HG03108 (cell line): Measurements from ENCODE around the gene DNAH3.

Experiments
- ATAC-seq: cut with Tn5 transposase; IDR thresholded peaks from one replicate; pipeline ENCODE4 v1.9.1; 2021; ENCODE audit warnings: moderate library complexity; ENCODE audit not compliant: unreplicated experiment

DNAH3 gene

DNA sequence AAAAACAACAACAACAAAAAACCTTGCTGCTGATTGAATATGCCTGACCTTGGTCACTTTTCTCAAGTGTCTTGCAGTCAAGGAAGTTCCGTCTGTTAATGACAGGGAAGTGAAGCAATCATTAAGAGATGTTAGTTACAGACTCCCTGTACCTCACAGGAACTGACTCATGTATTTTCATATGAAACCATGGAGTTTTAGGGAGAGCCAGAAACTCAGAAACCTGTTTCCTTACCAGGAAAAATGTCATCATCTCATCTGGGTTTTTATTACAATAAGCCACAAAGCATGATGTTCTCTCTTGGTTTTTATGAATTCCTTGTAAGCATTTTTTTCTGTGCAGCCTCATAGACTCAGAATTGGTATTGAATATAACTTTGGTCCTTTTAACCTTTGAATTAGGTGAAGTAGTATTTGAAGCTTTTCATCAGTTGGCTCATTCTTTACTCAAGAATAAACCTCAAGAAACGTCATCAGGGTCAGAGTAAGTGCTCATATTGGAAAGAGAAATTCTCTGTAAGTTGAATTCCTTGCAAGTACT lies 239.8 kb downstream of the DNAH3 start:
- ATAC-seq, result no peak

DNA sequence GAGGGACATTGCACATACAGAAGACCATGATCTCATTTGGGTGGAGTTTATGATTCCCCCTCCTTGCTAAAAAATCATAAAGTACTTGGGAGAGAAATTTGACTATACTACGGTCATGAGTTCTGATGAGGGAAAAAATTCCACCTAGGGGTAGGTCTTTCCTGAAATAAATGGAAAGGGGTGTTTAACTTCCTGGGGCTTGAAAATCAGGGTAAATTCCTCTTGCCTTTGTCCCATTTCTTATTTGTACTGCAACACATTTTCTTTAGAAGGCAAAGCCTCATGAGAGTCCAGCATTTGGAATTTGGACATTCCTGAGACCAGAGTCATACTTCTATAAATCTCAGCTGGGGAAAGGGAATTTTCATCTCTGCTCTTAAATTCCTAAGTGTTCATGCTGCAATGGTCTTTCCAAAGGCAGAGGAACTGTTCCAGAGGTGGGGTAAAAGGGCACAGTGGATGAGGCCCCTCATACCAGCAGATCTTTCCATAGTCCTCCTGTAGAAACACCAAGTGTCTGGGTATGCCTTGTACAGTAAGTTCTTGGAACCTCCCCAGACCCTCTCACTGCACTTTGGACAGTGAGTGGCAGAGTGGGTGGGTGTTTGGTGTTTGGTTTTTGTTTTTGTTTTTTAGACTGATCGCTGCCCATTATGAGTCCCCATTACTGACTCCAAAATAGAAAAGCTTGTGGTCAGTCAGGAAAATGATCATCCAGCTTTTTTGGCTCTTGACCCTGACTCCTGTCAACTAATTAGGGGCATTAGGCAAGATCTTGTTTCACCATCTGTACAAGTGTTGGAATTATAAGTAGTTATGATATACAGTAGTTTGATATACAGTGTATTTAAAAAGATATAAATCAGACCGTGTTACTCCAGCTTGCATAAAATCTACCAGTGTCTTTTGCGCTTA lies 244.0 kb downstream of the DNAH3 start:
- no peak for ATAC-seq

DNA sequence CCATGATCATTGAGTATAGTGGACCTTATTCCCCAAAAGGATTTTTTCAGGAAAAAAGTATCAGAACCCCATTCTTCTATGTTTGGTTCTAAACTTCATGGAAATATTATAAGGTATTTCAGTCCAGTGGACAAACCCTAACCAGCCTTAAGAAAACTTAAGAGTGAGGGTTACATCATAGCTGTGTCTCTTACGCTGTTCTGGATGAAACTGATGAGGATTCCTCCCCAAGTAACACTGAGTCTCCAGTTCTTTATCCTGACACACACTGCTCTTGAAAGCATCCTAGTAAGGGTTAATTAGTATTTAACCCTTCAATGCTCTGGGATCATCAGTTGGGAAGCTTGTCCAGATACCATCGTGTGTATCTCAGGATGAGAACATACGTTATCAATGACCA lies 245.1 kb downstream of the DNAH3 start:
- ATAC-seq, result no peak

DNA sequence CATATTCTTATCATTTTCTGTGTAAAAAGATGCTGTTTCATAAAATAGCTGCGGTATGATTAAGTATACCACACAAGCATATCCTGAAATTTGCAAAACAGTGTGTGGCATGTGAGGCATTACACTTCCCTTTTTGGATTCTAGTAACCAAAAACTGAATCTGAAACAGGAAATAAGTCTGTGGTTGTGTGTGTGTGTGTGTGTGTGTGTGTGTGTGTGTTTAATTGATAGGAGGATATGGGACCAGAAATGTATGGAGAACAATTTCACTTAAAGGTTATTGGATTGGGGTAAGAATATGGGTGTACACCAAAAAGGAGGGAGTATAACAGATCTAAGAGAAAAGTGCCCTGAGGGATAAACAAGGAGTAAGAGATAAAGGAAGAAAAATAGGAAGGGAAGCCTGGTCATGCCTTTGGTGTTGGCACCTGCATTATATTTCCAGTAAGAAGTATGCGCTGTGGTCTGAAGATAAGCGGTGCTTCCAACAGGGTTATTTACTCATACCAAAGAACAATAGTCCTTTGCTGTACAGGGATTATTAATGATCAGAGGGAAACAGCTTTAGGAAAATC lies 246.1 kb downstream of the DNAH3 start:
- no peak for ATAC-seq

DNA sequence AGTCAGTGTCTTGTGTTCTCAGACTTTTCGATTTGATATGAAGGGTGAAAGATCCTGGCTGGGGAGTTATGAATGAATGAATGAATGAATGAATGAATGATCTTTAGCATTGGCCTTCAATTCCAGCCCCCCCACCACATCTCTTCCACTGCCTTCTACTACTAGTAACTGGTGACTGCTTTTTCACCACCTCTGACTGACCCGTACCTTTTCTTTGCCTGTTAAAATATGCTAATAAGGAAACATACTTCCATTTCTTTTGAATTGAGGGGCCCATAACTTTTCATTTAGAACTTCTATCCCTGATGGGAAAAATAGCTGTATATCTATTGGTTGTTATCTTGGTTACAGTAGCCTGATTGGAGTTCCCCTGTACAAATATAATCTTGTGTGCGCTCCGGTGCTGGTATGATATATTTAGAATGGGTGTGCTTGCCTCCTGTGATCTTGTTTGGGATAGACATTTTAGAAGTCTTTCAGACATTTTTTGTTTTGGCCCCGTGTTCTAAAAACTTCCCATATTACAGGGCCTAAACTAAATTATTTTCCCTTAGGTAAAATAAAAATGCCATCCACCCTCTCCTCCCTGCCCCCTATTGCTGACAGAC lies 246.6 kb downstream of the DNAH3 start:
- ATAC-seq, result no peak

DNA sequence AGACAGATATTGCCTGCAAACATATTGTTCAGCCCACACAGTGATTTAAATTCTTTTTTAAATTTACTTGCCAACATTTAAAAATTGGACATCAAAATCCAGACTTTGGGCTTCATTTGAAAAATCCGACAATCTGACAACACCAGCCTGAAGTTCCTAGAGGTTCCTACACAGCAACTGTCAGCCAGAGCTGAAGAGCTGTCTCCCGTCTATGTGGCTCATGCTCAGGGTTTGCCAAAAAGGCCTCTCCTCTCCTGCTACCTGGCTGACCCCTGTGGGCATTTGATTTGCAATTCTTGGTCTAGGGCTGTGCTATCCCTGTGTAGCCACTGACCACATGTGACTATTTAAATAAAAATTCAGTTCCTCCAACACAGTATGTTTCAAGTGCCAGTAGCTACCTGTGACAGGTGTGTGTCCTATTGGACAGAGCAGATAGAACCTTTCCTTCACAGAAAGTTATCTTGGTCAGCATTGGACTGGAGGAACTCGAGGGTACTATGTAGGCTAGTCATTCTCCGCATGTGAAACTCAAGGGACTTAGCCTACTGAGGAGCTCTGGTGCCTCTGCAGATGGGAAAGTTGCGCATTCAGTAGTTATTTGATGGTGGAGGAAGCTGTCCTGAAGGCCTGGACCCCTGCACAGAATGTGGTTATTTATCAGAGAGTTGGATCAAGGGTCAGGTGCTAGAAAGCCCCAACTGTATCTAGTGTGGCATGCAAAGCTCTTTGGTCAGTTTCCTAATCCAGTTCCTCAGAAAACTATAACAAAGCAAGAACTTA lies 247.3 kb downstream of the DNAH3 start:
- ATAC-seq, result no peak

DNA sequence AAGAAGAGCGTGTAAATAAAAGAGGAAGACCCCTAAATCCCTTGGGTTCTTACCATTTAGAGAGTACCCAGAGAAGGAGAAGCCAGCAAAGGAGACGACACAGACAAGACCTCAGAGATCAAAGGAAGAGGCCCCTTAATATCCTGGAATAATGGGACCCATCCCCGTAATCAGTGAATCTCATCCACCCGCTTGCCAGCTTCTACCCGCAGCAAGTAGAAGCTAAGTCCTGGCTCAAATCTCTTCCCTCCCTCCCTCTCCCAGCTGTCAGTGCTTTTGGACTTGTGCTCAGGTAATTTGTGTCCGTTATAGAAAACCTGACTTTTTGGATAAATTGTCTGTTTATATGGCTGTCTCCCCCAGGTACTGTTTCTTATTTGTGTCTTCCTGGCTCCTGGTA lies 248.2 kb downstream of the DNAH3 start:
- ATAC-seq, result no peak

DNA sequence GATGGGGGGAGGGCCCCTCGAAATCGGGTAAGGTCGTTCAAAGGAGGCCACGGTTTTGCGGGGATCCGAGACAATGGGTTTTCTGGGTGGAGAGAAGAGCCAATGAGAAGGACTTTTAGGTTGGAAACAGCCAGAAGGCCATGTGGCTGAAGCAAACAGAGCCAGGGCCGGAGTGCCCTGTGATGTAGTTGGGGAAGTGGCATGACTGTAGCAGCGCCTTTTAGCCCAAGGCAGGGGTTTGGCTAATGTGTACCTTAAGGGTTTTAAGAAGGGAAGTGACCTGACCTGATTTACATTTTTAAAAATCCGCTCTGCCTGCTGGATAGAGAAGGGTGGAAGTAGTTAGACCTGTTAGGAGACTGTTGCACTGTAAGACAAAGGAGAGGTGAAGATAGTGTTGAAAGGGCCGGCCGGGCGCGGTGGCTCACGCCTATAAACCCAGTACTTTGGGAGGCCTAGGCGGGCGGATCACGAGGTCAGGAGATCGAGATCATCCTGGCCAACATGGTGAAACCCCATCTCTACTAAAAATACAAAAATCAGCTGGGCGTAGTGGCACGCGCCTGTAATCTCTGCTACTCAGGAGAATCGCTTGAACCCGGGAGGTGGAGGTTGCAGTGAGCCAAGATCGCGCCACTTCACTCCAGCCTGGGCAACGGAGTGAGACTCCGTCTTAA lies 249.1 kb downstream of the DNAH3 start:
- ATAC-seq, result peak; percentile 33

DNA sequence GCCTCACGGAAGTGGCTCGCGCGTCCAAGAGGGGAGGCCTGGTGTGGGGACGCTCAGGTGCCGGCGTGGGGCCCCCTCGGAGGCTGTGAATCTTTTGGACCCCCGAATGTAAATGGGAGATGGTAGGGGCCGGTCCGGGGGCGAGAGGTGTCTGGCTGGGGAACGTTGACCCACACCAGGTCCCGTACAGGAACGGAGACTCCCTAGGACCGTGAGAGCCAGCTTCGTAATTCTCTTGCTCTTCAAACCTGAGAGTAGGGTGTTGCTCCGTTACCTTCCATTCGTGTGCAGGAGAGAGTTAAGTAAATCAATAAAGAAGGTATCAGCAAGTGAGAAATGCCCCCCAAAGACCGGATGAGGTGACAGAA lies 249.6 kb downstream of the DNAH3 start:
- peak; percentile 1 for ATAC-seq

DNA sequence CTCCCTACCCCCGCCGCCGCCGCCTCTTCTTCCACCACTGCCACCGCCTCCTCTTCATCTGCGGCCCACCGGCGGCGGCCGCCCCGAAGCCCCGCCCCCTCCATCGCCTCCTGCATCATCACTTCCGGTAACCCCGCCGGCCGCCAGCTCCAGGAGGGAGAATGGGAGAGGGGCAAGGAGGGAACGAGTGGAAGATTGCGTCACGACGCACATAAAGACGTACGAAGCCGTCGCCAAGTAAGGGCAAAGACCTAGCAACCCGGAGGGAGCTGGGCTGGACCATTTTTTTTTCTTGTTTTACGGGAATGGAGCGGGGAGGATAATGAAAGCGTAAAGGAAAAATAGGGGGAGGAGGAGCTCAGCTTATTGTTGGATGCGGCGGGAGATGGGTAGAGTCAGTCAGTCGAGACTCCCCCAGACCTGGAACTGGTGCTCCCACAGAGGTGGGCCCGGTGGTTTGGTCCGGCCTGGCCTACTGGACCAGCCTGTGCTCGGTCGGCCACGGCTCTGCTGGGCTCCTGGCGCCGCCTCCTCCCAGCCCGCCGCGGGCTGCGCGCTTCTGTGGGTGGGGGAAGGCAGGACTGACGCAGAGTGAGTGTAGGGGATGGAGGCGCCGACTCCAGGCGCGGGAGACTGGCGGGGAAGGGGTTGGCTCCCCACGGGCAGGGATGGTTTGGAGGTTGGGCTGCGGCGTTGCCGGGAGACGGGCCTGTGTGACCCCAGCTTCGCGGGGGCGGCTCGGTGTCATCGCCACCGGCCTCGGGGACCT lies 250.2 kb downstream of the DNAH3 start, which contains the start of the genes DCUN1D3 and LYRM1:
Gene DCUN1D3 (minus strand): TSS at position 60 of the 769 bp plus-strand sequence. CDS start 37,820 bp downstream, outside the sequence.
Gene LYRM1 (plus strand): TSS at position 473 of the 769 bp plus-strand sequence. CDS start 14,785 bp downstream, outside the sequence.
- peak; percentile 59 for ATAC-seq

DNA sequence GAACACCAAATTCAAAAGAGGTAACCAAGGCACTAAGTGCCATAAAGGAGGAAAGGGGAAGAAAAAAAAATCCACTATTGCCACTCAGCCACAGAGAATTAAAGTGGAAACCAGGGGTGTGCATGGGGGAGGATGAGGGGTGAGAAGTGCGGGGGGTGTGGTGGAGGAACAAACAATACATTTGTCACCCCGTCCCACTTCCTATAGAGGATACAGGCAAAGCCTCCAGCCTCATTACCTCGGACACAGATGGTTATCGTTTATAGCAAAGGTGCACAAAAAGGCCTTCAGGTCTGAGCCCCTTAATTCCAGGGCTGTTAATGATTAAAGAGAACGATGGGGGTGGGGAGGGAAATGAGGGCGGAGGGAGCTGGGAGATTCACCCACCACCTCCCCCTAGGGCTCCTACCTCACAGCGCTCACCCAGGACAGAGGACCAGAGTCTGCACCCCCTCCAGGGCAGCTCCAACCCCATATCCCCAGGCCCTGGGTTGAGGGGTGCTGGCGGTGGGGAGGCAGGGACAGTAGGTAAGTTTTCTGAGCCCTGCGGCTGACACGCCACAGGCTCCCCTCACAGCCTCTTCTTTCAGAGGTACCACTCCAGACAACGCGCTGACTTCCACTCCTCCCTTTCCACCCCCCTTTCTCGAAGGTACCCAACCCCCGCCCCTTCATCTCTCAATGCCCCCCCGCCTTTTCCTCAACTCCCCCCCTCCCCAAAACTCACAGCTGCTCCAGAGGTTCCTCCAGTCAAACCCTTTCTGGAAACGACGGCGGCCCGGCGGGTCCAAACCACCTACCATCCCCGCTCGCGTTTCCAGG lies 251.0 kb downstream of the DNAH3 start:
- ATAC-seq, result no peak

DNA sequence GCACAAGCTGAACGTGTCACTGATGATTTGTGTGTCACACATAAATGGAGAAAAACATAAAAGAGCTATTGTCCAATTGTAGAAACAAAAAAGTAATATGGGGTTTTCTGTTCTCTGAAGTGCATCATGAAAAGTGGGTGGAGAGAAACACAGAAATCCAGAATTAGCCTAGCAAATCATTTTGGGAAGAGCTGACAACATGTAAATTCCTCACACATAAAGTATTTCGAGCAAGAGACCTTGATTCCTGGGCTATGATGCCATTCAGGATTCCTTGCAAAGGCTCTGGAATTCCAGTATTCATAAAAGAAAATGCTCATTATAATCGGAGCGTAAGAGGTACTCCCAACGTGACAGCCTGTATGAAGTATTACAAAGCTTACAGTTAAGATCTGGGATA lies 251.6 kb downstream of the DNAH3 start:
- no peak for ATAC-seq

DNA sequence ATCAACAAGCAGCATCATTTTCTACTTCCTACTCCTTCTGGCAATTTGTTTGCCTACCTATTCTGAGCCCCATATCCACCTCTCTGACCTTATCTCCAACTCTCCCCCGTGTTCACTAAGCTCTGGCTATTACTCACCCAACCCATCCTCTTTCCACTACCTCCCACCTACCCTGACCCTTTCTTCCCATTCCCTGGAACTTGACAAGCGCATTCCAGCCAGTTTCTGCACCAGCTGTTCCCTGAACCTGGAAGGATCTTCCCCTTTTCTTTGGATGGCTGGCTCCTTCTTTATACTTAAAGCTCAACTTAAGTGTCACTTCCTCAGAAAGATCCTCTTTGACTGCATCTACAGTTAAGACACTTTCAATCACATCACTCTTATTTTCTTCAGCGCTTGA lies 252.7 kb downstream of the DNAH3 start:
- ATAC-seq, result no peak

DNA sequence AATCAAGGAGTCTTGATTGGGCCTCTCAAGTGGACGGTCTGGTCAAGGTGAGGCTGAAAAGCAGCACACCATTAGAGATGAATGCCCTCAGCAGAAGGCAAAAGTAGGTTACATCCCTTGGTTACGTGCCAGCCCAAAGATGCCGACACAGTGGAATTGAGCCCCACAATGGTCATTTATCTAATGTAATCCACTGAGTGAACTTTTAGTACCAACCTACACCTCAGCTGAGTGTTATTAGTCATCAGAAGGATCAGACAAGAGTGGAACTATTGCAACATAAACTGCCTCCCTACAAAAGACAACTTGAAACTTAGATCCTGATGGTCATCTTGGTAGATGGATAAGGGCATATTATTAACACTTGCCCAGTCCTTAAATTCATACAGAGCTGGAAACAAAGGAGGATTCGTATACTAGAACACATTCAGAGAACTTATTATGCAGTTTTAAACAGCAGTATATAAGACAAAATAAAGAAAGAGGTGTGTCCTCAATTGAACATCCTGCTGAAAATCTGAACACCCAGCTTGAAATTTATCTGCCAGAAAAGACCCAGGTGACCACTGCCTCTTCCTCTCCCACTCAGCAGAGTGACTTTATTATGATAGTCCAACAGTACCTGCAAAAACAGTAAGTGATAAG lies 253.3 kb downstream of the DNAH3 start:
- ATAC-seq, result no peak

DNA sequence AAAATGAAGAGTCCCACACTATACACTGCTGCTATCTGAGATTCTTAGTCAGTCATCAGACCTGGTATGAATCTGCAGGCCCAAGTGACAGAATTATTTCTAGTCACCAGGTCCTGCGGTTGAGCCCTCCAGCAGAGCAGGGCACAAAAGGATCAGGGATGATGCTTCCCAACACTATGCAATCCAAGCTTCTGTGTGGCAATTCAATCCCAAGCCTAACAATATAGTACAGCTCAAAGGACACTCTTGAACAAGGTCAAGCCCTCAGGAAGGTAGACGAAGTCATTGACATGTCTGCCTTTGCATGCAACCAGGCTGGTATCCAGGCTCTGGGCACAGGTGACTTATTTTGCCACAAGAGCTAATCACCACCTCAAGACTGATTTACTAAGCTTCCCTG lies 256.3 kb downstream of the DNAH3 start:
- no peak for ATAC-seq

DNA sequence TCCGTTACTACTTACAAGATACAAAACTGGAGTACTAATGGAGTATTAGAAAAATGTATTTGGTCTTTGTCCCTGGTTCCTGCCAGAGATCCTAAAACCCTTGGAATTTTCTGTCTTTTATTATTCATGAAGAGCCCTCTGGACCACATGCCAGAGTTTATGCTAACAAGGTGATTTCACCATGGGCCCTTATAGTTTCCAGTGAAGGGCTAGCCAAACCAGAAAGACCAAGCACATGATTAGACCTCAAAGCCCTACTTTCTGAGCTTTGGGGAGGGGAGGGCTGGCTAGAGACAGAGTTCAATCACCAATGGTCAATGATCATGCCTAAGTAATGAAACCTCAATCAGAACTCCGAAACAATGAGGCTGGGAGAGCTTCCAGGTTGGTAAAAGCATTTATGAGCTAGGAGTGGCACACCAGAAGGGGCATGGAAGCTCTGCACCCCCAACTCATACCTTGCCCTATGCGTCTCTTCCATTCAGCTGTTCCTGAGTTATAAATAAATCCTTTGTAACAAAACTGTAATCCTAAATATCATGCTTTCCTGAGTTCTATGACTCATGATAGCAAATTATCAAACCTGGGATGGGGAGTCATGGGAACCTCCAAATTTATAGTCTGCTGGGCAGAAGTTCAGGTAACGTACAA lies 260.9 kb downstream of the DNAH3 start:
- no peak for ATAC-seq

DNA sequence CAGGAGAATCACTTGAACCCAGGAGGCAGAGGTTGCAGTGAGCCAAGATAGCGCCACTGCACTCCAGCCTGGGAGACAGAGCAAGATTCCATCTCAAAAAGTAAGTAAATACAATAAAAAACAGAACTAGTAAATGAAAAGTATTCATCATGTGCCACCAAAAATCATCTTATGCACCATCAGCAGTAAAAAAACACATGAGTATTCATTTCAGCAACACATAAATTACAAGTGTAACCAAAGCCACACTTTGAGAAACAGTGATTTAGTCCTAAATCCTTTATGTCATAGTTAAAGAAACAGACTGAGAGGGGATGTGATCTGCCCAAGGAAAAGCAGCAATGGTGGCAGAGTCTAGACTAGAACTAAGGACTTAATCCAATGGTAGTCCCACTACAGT lies 263.4 kb downstream of the DNAH3 start:
- ATAC-seq, result no peak

DNA sequence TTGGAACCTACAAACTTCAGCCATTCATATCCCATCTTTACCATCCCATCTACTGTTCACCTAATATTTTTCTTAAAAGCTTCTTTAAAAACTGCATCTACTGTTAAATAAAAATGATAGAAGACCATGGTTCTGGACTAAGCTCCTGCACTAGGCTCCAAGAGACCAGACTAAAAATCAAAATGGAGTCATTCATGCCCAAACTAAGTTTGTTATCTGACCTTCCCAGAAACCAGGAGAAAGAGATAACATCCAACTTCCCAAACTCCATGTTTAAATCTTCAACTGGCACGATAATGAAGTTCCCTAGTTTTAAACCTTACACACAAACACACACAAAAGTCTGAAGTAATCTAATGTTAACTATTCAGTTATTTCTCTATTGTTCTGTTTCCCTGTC lies 264.3 kb downstream of the DNAH3 start:
- no peak for ATAC-seq
